ENCODE measurements around the gene KIF5B. TPM values are rescaled to one million over a fixed set of nuclear protein-coding genes. Genes with fewer than 3 reads are reported as not detected.
"Not testable (repeated sequence)": the region's sequence is repeated elsewhere in the genome, so short reads cannot be mapped to it uniquely, and the experiment has no call there.

Gene KIF5B
- total RNA-seq, 1 donor from 2014 or later = 105 TPM

DNA sequence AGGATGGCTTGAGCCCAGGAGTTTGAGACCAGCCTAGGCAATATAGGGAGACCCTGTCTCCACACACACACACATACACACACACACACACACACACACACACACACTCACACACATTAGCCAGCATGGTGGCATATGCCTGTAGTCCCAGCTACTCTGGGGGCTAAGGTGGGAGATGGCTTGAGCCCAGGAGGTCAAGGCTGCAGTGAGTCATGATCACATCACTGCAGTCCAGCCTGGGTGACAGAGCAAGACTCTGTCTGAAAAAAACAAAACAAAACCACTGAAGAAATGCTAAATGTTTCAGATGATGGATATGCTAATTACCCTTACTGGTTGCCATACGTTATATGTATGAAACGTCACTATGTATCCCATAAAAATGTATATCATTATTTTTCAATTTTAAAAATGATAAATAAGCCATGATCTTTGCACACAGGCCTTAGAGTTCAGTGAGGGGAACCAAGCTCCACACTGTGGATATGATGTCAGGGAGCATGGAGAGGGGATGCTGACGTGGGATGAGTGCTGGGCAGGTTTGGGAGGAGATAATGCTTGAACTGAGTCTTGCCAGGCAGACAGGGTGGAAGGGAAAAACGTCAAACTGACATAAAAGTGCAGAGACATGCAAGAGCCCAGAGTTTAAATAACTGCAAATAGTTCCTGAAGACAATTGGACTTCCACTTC, 81.6 kb downstream of the KIF5B start:
- no peaks in the 10 kb centered on the region for H3K4me1 Mint-ChIP-seq (ENCODE audit: low read depth, unreplicated experiment)
- DNase-seq = no peak
- peaks cover 2% of the 10 kb centered on the region for H3K9me3 Mint-ChIP-seq (ENCODE audit: unreplicated experiment)
- H3K27me3 Mint-ChIP-seq (ENCODE audit: unreplicated experiment) = no peaks in the 10 kb centered on the region
- H3K4me3 Mint-ChIP-seq (ENCODE audit: unreplicated experiment) = no peak overlapping the region
- TF ChIP-seq, protein P1, sequence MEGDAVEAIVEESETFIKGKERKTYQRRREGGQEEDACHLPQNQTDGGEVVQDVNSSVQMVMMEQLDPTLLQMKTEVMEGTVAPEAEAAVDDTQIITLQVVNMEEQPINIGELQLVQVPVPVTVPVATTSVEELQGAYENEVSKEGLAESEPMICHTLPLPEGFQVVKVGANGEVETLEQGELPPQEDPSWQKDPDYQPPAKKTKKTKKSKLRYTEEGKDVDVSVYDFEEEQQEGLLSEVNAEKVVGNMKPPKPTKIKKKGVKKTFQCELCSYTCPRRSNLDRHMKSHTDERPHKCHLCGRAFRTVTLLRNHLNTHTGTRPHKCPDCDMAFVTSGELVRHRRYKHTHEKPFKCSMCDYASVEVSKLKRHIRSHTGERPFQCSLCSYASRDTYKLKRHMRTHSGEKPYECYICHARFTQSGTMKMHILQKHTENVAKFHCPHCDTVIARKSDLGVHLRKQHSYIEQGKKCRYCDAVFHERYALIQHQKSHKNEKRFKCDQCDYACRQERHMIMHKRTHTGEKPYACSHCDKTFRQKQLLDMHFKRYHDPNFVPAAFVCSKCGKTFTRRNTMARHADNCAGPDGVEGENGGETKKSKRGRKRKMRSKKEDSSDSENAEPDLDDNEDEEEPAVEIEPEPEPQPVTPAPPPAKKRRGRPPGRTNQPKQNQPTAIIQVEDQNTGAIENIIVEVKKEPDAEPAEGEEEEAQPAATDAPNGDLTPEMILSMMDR (IDR thresholded peaks at IDR 0.05; ENCODE audit: partially characterized antibody, unreplicated experiment) = no peak
- H3K27ac Mint-ChIP-seq (ENCODE audit: unreplicated experiment) = no peak overlapping the region
- H3K36me3 Mint-ChIP-seq (ENCODE audit: unreplicated experiment) = peaks cover 10% of the 10 kb centered on the region

DNA sequence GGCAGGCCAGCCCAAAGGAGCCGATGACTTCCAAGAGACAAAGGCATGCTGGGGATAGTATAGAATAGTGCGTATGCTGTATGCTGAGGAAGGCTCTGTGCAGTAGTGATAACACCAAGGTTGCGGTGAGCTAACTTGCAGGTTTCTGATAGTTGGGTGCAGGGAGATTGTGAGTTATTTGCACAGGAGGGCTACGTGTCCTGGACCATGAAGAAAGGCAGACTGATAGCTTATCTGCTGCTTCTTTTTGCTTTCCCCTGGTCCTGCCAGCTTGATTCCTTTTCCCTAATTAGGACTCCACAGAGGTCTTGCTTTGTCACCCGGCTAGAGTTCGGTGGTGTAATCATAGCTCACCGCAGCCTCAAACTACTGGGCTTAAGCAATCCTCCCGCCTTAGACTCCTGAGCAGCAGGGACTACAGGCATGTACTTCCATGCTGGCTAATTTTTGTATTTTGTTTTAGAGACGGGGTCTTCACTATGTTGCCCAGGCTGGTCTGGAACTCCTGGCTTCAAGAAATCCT, 83.6 kb downstream of the KIF5B start:
- Mint-ChIP-seq H3K36me3 (ENCODE audit: unreplicated experiment) (peaks cover 6% of the 10 kb centered on the region), H3K4me1 (ENCODE audit: low read depth, unreplicated experiment) (no peaks in the 10 kb centered on the region), H3K27me3 (ENCODE audit: unreplicated experiment) (no peaks in the 10 kb centered on the region), H3K4me3 (ENCODE audit: unreplicated experiment) (no peak overlapping the region), H3K9me3 (ENCODE audit: unreplicated experiment) (peaks cover 2% of the 10 kb centered on the region), H3K27ac (ENCODE audit: unreplicated experiment) (no peak overlapping the region)
- TF ChIP-seq, protein P1 (IDR thresholded peaks at IDR 0.05; ENCODE audit: partially characterized antibody, unreplicated experiment) = no peak
- no peak for DNase-seq

DNA sequence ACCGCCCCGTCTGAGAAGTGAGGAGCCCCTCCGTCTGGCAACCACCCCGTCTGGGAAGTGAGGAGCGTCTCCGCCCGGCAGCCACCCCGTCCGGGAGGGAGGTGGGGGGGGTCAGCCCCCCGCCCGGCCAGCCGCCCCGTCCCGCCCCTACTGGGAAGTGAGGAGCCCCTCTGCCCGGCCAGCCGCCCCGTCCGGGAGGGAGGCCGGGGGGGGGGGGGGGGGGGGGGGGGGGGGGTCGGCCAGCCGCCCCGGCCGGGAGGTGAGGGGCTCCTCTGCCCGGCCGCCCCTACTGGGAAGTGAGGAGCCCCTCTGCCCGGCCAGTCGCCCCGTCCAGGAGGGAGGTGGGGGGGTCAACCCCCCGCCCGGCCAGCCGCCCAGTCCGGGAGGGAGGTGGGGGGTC, 86.4 kb downstream of the KIF5B start:
- not testable (repeated sequence) for H3K27me3 Mint-ChIP-seq (ENCODE audit: unreplicated experiment); H3K36me3 Mint-ChIP-seq (ENCODE audit: unreplicated experiment); H3K4me3 Mint-ChIP-seq (ENCODE audit: unreplicated experiment); H3K9me3 Mint-ChIP-seq (ENCODE audit: unreplicated experiment); H3K27ac Mint-ChIP-seq (ENCODE audit: unreplicated experiment); DNase-seq; H3K4me1 Mint-ChIP-seq (ENCODE audit: low read depth, unreplicated experiment)

DNA sequence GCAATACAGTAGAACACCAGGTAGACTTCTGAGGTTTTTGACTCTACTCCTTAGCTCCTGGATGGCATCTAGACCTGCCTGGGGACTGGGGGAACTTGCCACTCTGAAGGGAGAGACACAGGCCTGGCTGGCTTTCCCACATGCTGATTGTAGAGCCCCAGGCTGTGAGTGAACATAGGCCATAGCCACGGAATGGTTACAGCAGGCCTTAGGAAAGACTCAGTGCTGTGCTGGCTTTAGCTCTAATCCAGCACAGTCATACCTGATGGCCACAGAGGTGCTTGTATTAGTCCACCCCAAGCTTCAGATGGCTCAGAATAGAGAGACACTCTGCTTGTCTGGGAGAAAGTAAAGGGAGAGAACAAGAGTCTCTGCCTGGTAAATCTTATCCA, 92.6 kb downstream of the KIF5B start:
- no peak for DNase-seq
- Mint-ChIP-seq H3K27me3 (ENCODE audit: unreplicated experiment) (no peaks in the 10 kb centered on the region), H3K4me1 (ENCODE audit: low read depth, unreplicated experiment) (peaks cover 10% of the 10 kb centered on the region), H3K27ac (ENCODE audit: unreplicated experiment) (no peak overlapping the region), H3K4me3 (ENCODE audit: unreplicated experiment) (no peak overlapping the region), H3K9me3 (ENCODE audit: unreplicated experiment) (no peaks in the 10 kb centered on the region), H3K36me3 (ENCODE audit: unreplicated experiment) (peaks cover 7% of the 10 kb centered on the region)
- TF ChIP-seq, protein P1 (IDR thresholded peaks at IDR 0.05; ENCODE audit: partially characterized antibody, unreplicated experiment) = no peak

DNA sequence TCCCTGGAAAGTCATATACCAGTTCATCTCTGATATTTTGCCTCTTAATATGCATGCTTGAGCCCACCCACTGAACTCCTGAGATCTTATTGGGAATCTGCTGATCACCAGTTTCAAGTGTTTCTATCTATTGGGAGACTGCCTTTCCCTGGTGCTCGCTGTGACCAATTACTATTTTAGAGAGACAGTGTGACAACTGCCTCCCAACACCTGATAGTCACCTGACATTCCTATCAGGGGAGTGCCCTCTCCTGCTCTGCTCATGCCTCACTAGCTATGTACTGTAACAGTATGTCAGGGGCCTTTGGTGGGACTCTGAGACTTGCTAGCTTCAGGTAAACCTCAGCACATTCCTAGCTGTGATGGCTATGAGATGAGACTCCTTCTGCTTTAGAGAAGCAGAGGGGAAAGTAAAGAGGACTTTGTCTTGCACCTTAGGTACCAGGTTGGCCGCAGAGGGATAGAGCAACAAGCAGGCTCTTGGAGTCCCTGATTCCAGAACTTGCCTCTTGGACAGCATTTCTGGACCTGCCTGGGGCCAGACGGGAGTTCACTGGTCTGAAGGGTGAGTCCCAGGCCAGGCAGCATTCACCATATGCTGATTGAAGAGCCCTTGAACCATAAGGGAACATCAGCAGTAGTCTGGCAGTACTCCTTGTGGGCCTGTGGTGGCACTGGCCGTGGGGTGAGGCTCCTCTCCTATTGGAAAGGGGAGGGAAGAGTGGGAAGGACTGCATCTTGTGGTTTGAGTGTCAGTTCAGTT, 93.2 kb downstream of the KIF5B start:
- peaks cover 10% of the 10 kb centered on the region for H3K4me1 Mint-ChIP-seq (ENCODE audit: low read depth, unreplicated experiment)
- H3K36me3 Mint-ChIP-seq (ENCODE audit: unreplicated experiment) = peaks cover 7% of the 10 kb centered on the region
- H3K27me3 Mint-ChIP-seq (ENCODE audit: unreplicated experiment) = no peaks in the 10 kb centered on the region
- H3K4me3 Mint-ChIP-seq (ENCODE audit: unreplicated experiment) = no peak overlapping the region
- TF ChIP-seq, protein P1 (IDR thresholded peaks at IDR 0.05; ENCODE audit: partially characterized antibody, unreplicated experiment) = no peak
- peak overlapping the region; percentile 68 for H3K27ac Mint-ChIP-seq (ENCODE audit: unreplicated experiment)
- DNase-seq = no peak
- H3K9me3 Mint-ChIP-seq (ENCODE audit: unreplicated experiment) = no peaks in the 10 kb centered on the region
